Sigmoid colon (tissue), 7 donors: ENCODE results near the gene MACROD2. TPM values are rescaled to one million over a fixed set of nuclear protein-coding genes. Genes with fewer than 3 reads are reported as not detected.

Source experiments
- DNase-seq: peaks from one replicate; pipeline ENCODE4 v3.0.0-alpha.2; 2019
- H3K27ac ChIP-seq, 4 donors: fragments of 200-600 bp; sonication (generic); one replicate each; pipeline ENCODE4 v1.5.1; 2016 to 2019; ENCODE audit warnings: mild to moderate bottlenecking in 1 of 4
- H3K27me3 ChIP-seq, 3 donors: fragments of 200-600 bp; sonication (generic); one replicate each; pipeline ENCODE4 v1.5.1; 2019; ENCODE audit warnings: mild to moderate bottlenecking in 1 of 3
- H3K36me3 ChIP-seq, 4 donors: fragments of 200-600 bp; sonication (generic); one replicate each; pipeline ENCODE4 v1.5.1; 2016 to 2019
- H3K4me1 ChIP-seq, 4 donors: fragments of 200-600 bp; sonication (generic); one replicate each; pipeline ENCODE4 v1.5.1; 2017 to 2019
- H3K4me3 ChIP-seq, 4 donors: fragments of 200-600 bp; sonication (generic); one replicate each; pipeline ENCODE4 v1.5.1; 2017 to 2019; ENCODE audit warnings: mild to moderate bottlenecking in 2 of 4, moderate library complexity in 1 of 4
- H3K9me3 ChIP-seq, 4 donors: fragments of 200-600 bp in 3 of 4; sonication (generic) in 3 of 4; one replicate each; pipeline versions ENCODE4 v1.5.1 to v1.6.1; 2013 to 2019
- EP300 ChIP-seq, 4 donors: sonication (generic); formaldehyde crosslinking; IDR thresholded peaks; one replicate each; pipeline ENCODE4 v1.6.1; 2017; ENCODE audit warnings: antibody characterized with exemption in 4 of 4
- POLR2A ChIP-seq, 2 donors: fragments of 450-650 bp; IDR thresholded peaks; one replicate each; pipeline ENCODE4 v1.6.1; 2016; ENCODE audit warnings: antibody characterized with exemption in 2 of 2, mild to moderate bottlenecking in 2 of 2, moderate library complexity in 2 of 2
- POLR2AphosphoS5 ChIP-seq, 4 donors: sonication (generic); formaldehyde crosslinking; IDR thresholded peaks; one replicate each; pipeline ENCODE4 v1.6.1; 2017; ENCODE audit warnings: antibody characterized with exemption in 4 of 4
- WGBS, 2 donors: extraction: QIAGEN DNeasy Blood & Tissue Kit; methylation state at CpG; one replicate each; pipeline ENCODE4 v1.1.7; 2013; 5-methylcytosine and 5-hydroxymethylcytosine counted together
- intact Hi-C: fragments of 100-400 bp; cut with DNase I; formaldehyde crosslinking; loops from one replicate; pipeline ENCODE4 v1.15.1; 2023
- polyA plus RNA-seq, 3 donors: library from polyadenylated mRNA; stranded (reverse); fragments of 200-250 nt; gene quantifications; one replicate each; pipeline ENCODE4 v1.2.3, GENCODE V29; 2013
- total RNA-seq, 4 donors: library from RNA; depleted of rRNA; stranded (reverse); fragments of >200 nt; gene quantifications; one replicate each; pipeline ENCODE4 v1.1.0, GENCODE V29; 2016
- TF ChIP-seq, protein P1 (sequence below), 4 experiments: fragments of 450-650 bp in 3 of 4; fragments of 200-600 bp in 1 of 4; IDR thresholded peaks; one replicate each; pipeline ENCODE4 v1.5.1; 2016 to 2019; ENCODE audit warnings: antibody characterized with exemption in 4 of 4, mild to moderate bottlenecking in 3 of 4, moderate library complexity in 2 of 4
- donor health status: healthy with polysubstance abuse.
- donor health status: Bipolar disorder and iron deficiency.
- donor health status: healthy.

The MACROD2 gene
- total and polyA plus RNA-seq, 7 donors = 1.2 to 22.4 (median 5.8) TPM

DNA sequence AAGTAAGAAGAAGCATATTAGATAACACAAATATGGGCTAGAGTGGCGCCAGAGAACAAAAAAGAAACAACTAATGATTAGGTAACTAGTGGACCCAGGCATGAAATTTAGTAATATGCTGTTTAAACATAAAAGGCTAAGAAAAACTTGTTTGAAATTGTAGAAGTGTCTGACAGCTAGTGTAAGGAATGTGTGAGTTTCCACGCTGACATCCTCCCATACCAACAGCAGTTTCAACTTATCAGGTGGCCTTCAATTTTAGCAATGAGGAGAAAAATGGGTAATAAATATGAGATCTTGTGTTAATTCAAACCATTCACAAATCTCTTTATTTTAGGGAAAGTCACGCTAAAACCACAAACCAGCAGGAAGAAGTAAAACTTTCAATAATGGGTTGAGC, 782.3 kb downstream of the MACROD2 start:
- H3K4me1 ChIP-seq = peaks cover 0 to 8% (median 2%) of the 10 kb centered on the region in 4 donors
- TF ChIP-seq POLR2A (IDR thresholded peaks at IDR 0.05) (no peak), EP300 (IDR thresholded peaks at IDR 0.05) (no peak), POLR2AphosphoS5 (IDR thresholded peaks at IDR 0.05) (no peak)
- TF ChIP-seq, protein P1, sequence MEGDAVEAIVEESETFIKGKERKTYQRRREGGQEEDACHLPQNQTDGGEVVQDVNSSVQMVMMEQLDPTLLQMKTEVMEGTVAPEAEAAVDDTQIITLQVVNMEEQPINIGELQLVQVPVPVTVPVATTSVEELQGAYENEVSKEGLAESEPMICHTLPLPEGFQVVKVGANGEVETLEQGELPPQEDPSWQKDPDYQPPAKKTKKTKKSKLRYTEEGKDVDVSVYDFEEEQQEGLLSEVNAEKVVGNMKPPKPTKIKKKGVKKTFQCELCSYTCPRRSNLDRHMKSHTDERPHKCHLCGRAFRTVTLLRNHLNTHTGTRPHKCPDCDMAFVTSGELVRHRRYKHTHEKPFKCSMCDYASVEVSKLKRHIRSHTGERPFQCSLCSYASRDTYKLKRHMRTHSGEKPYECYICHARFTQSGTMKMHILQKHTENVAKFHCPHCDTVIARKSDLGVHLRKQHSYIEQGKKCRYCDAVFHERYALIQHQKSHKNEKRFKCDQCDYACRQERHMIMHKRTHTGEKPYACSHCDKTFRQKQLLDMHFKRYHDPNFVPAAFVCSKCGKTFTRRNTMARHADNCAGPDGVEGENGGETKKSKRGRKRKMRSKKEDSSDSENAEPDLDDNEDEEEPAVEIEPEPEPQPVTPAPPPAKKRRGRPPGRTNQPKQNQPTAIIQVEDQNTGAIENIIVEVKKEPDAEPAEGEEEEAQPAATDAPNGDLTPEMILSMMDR (IDR thresholded peaks at IDR 0.05) = no peak
- no peaks in the 10 kb centered on the region for H3K27me3 ChIP-seq
- no peak for DNase-seq
- no peaks in the 10 kb centered on the region for H3K9me3 ChIP-seq
- WGBS, 2 donors = 80 to 90% methylated on average over 3 of the region's 3 CpGs
- H3K27ac ChIP-seq = no peak overlapping the region
- no peak overlapping the region for H3K4me3 ChIP-seq
- no peaks in the 10 kb centered on the region for H3K36me3 ChIP-seq
- intact Hi-C loops = no loop called here

DNA sequence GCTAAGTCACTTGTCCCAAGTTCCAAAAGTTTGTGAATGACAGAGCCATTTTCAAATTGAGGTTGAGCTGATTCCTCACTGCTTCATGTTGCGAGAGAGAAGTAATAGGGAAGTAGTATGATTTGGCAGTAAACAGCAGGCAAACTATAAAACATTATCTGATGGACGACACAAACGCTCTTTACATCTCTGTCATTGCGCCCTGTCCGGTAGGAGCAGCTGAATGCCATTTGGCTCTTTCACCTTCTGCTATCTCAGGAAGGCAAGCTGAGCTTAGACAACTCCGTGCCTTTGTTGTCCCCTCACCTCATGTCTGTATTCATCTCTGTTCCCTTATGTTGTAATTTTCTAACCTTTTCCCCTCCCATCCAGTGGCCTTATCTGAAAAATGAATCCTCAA, 782.8 kb downstream of the MACROD2 start:
- TF ChIP-seq POLR2A (IDR thresholded peaks at IDR 0.05) = no peak
- TF ChIP-seq, protein P1 (IDR thresholded peaks at IDR 0.05) = no peak
- TF ChIP-seq EP300 (IDR thresholded peaks at IDR 0.05) = no peak
- no peak for TF ChIP-seq POLR2AphosphoS5 (IDR thresholded peaks at IDR 0.05)
- H3K36me3 ChIP-seq = no peaks in the 10 kb centered on the region
- H3K9me3 ChIP-seq = no peaks in the 10 kb centered on the region
- H3K4me1 ChIP-seq = peaks cover 0 to 8% (median 2%) of the 10 kb centered on the region in 4 donors
- no peak for DNase-seq
- H3K27ac ChIP-seq = no peak overlapping the region
- no peak overlapping the region for H3K4me3 ChIP-seq
- intact Hi-C loops = no loop called here
- H3K27me3 ChIP-seq = no peaks in the 10 kb centered on the region
- WGBS, 2 donors = 21 to 43% methylated on average over 6 of the region's 6 CpGs

DNA sequence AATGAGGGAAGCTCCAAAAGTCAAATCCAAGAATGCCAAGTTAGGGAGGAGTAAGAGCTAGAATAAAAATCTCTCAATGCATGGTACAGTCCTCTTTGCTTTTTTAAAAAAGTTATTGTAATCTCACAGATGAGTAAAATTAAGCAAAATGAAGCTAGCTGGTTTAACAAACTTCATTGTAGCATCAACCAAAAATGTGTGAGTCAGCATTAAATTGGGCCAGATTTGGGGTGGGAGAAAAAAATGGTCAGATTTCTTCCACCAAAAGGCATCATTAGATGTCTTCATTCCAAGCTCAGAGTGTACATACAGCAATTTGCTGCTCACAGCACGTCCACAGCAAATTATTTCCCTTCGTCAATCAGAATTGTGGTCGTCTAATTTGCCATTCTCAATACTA, 783.6 kb downstream of the MACROD2 start:
- Histone ChIP-seq H3K4me1 (peaks cover 0 to 8% (median 2%) of the 10 kb centered on the region in 4 donors), H3K27me3 (no peaks in the 10 kb centered on the region), H3K27ac (no peak overlapping the region), H3K36me3 (no peaks in the 10 kb centered on the region), H3K9me3 (no peaks in the 10 kb centered on the region), H3K4me3 (no peak overlapping the region)
- no peak for TF ChIP-seq EP300 (IDR thresholded peaks at IDR 0.05)
- TF ChIP-seq POLR2AphosphoS5 (IDR thresholded peaks at IDR 0.05) = no peak
- no peak for TF ChIP-seq POLR2A (IDR thresholded peaks at IDR 0.05)
- TF ChIP-seq, protein P1 (IDR thresholded peaks at IDR 0.05) = no peak
- no peak for DNase-seq
- intact Hi-C loops = no loop called here
- WGBS, 2 donors = 90 to 92% methylated on average over 3 of the region's 3 CpGs

DNA sequence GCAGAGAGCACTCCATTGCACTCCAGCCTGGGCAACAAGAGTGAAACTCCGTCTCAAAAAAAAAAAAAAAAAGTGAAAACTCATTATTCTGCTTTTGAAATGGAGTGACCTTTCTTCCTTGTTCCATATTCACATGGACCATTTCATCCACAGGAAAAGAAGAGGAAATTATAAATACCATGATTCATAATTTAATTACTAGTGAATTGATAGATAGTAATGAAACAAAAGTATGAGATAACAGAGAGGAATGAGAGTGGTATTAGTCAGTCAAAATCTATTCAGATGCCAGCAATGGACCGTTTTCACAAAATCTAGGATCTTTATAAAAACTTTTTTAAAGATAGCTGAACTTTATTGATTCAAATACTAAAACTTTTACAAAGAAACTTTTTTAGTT, 785.2 kb downstream of the MACROD2 start:
- 84 to 92% methylated on average over 2 of the region's 2 CpGs for WGBS, 2 donors

More for the DNA sequence above, 785.2 kb downstream of the MACROD2 start:
- H3K27ac ChIP-seq = no peak overlapping the region
- no peak for DNase-seq
- intact Hi-C loops = no loop called here
- H3K27me3 ChIP-seq = no peaks in the 10 kb centered on the region
- no peak overlapping the region for H3K4me3 ChIP-seq
- TF ChIP-seq EP300 (IDR thresholded peaks at IDR 0.05) (no peak), POLR2AphosphoS5 (IDR thresholded peaks at IDR 0.05) (no peak), POLR2A (IDR thresholded peaks at IDR 0.05) (no peak)
- TF ChIP-seq, protein P1 (IDR thresholded peaks at IDR 0.05) = no peak
- H3K4me1 ChIP-seq = peaks cover 0 to 7% (median 0%) of the 10 kb centered on the region in 4 donors
- H3K9me3 ChIP-seq = no peaks in the 10 kb centered on the region
- H3K36me3 ChIP-seq = no peaks in the 10 kb centered on the region
